ENCODE data around the gene SQOR. TPM values are rescaled to one million over a fixed set of nuclear protein-coding genes. Genes with fewer than 3 reads are reported as not detected.

Gene SQOR
- total RNA-seq, 1 experiment from 2014 or later, result 40.9 TPM

DNA sequence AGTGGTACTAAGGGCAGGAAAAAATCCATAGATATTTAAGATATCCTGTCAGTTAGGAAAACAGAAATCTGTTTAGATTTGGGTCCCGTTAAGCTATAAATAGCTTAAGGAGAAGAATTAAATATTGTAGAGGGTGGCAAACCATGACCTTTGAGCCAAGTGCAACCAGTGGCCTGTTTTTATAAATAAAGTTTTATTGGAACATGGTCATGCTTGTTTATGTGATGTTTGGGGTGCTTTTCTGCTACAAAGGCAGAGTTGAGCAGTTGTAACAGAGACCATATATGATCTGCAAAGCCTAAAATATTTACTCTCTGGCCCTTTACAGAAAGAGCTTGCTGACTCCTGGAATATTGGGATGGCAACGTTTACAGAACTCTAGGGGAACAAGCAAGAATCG is 66.3 kb downstream of the SQOR start:
- no peaks in the 10 kb centered on the region for H3F3A ChIP-seq (ENCODE audit: insufficient read depth, low read depth)
- no peak overlapping the region for H3K27ac ChIP-seq
- H3K36me3 ChIP-seq (ENCODE audit: low read depth), result no peaks in the 10 kb centered on the region
- no peak for DNase-seq
- TF ChIP-seq, protein P1, sequence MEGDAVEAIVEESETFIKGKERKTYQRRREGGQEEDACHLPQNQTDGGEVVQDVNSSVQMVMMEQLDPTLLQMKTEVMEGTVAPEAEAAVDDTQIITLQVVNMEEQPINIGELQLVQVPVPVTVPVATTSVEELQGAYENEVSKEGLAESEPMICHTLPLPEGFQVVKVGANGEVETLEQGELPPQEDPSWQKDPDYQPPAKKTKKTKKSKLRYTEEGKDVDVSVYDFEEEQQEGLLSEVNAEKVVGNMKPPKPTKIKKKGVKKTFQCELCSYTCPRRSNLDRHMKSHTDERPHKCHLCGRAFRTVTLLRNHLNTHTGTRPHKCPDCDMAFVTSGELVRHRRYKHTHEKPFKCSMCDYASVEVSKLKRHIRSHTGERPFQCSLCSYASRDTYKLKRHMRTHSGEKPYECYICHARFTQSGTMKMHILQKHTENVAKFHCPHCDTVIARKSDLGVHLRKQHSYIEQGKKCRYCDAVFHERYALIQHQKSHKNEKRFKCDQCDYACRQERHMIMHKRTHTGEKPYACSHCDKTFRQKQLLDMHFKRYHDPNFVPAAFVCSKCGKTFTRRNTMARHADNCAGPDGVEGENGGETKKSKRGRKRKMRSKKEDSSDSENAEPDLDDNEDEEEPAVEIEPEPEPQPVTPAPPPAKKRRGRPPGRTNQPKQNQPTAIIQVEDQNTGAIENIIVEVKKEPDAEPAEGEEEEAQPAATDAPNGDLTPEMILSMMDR (conservative IDR thresholded peaks at IDR 0.05), result no peak
- no peak for TF ChIP-seq EZH2 (IDR thresholded peaks at IDR 0.05; ENCODE audit: low read depth)
- ChIA-PET CTCF (no interaction called here), POLR2A (ENCODE audit: unreplicated experiment) (no interaction called here)
- no peaks in the 10 kb centered on the region for H3K4me1 ChIP-seq (replicated peaks; ENCODE audit: insufficient read depth)
- no peaks in the 10 kb centered on the region for H3K9me2 ChIP-seq (ENCODE audit: insufficient read depth)
- H3K9me3 ChIP-seq (ENCODE audit: insufficient read depth, low read depth), result no peaks in the 10 kb centered on the region
- H2AFZ ChIP-seq, result no peak overlapping the region
- no peaks in the 10 kb centered on the region for H3K27me3 ChIP-seq (ENCODE audit: insufficient read depth, low read depth)
- intact Hi-C loops (cut with micrococcal nuclease; ENCODE audit: unreplicated experiment), result no loop called here
- H3K79me2 ChIP-seq (ENCODE audit: low read depth), result no peaks in the 10 kb centered on the region
- H4K20me1 ChIP-seq (ENCODE audit: insufficient read depth), result no peaks in the 10 kb centered on the region
- no TSS peak for BruUV-seq (replicated peaks)
- no peak overlapping the region for H3K4me2 ChIP-seq
- H3K4me3 ChIP-seq, result no peak overlapping the region

GRCh38 chr15:45702041-45702440 is 67.2 kb downstream of the SQOR start:
- H3K4me2 ChIP-seq, result no peak overlapping the region
- no peak overlapping the region for H3K27ac ChIP-seq
- no peaks in the 10 kb centered on the region for H3K9me3 ChIP-seq (ENCODE audit: insufficient read depth, low read depth)
- no peaks in the 10 kb centered on the region for H4K20me1 ChIP-seq (ENCODE audit: insufficient read depth)
- H3K27me3 ChIP-seq (ENCODE audit: insufficient read depth, low read depth), result no peaks in the 10 kb centered on the region
- TF ChIP-seq, protein P1 (conservative IDR thresholded peaks at IDR 0.05), result no peak
- no peak for TF ChIP-seq EZH2 (IDR thresholded peaks at IDR 0.05; ENCODE audit: low read depth)
- intact Hi-C loops (cut with micrococcal nuclease; ENCODE audit: unreplicated experiment), result no loop called here
- no peak for DNase-seq
- no TSS peak for BruUV-seq (replicated peaks)
- no peak overlapping the region for H3K4me3 ChIP-seq
- H3K36me3 ChIP-seq (ENCODE audit: low read depth), result no peaks in the 10 kb centered on the region
- ChIA-PET CTCF (interaction anchor here (0.6 kb wide), 1 partner anchor 199 kb away, joined by 5 read pairs; no protein-coding TSS in a partner anchor), POLR2A (ENCODE audit: unreplicated experiment) (no interaction called here)
- H3K9me2 ChIP-seq (ENCODE audit: insufficient read depth), result no peaks in the 10 kb centered on the region
- H2AFZ ChIP-seq, result no peak overlapping the region
- no peaks in the 10 kb centered on the region for H3F3A ChIP-seq (ENCODE audit: insufficient read depth, low read depth)
- no peaks in the 10 kb centered on the region for H3K4me1 ChIP-seq (replicated peaks; ENCODE audit: insufficient read depth)
- H3K79me2 ChIP-seq (ENCODE audit: low read depth), result no peaks in the 10 kb centered on the region

DNA sequence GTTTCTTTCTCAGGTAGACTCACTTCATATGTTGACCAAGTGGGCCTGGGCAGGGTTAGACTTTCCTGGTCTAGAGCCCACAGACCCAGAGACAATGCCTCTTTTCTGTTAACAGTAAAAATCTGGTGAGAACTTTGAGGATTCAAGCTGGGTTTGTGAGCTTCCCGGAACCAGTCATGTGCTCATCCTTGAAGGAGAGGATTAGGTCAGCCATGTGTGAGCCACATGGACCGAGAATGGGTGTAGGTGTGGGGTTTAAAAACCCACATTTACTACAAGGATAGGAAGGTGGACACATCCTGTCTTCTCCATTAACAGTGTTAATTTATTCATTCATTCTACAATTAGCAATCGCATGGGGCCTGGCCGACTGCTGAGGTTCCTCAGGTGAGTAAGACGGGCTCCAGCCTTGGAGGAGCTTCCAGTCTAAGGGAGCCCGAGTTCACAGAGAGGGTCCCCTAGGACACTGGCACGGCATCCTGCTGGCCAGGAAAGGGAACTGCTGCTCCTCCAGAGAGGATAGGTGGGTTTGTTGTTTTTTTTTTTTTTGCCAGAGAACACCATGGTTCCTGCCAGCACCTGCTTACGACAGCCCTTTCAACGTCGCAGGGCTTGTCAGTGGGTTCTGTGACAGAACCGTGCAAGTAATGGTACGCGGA is 69.0 kb downstream of the SQOR start:
- Histone ChIP-seq H2AFZ (no peak overlapping the region), H3K9me2 (ENCODE audit: insufficient read depth) (no peaks in the 10 kb centered on the region), H3K9me3 (ENCODE audit: insufficient read depth, low read depth) (no peaks in the 10 kb centered on the region), H3F3A (ENCODE audit: insufficient read depth, low read depth) (no peaks in the 10 kb centered on the region), H4K20me1 (ENCODE audit: insufficient read depth) (no peaks in the 10 kb centered on the region), H3K36me3 (ENCODE audit: low read depth) (no peaks in the 10 kb centered on the region), H3K27ac (no peak overlapping the region), H3K79me2 (ENCODE audit: low read depth) (no peaks in the 10 kb centered on the region), H3K4me3 (no peak overlapping the region), H3K27me3 (ENCODE audit: insufficient read depth, low read depth) (no peaks in the 10 kb centered on the region), H3K4me2 (no peak overlapping the region), H3K4me1 (replicated peaks; ENCODE audit: insufficient read depth) (no peaks in the 10 kb centered on the region)
- ChIA-PET POLR2A (ENCODE audit: unreplicated experiment) (no interaction called here), CTCF (no interaction called here)
- DNase-seq, result no peak
- intact Hi-C loops (cut with micrococcal nuclease; ENCODE audit: unreplicated experiment), result no loop called here
- TF ChIP-seq EZH2 (IDR thresholded peaks at IDR 0.05; ENCODE audit: low read depth), result no peak
- TF ChIP-seq, protein P1 (conservative IDR thresholded peaks at IDR 0.05), result no peak
- no TSS peak for BruUV-seq (replicated peaks)

Data from PC-9 (cell line).